HG03565 (cell line): ENCODE data around the gene CDH4.

Source experiments
- ATAC-seq: cut with Tn5 transposase; IDR thresholded peaks from one replicate; pipeline ENCODE4 v1.9.1; 2021; ENCODE audit warnings: mild to moderate bottlenecking, moderate library complexity; ENCODE audit not compliant: unreplicated experiment

The CDH4 gene

DNA sequence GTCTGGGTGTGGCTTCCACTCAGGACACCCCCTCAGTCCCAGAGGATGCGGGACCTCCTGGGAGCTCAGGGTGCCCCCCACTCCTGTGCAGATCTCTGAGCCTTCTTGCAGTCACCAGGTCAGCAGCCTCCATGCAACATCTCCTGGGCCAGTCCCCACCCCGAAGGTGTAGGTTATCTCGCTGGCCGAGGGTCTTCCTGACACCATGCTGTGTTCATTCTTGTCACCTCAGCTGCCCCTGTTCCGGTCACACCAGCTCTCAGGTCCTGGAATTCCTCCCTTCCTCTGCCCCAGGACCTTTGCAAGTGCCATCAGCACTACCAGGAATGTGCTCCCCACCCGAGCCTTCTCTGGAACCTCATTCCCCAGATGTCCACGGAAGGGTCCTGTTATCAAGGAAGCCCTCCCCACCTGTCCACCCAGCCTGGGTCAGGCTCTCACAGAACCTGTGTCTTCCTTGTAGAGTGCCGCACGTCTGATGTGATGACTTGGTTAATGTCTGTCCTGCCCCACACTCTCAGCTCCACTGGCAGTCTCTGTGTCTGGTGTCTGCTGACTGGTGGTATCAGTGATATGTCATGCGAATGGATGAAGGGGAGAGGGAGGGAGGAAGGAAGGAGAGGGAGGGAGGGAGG lies 484.1 kb downstream of the CDH4 start:
- no peak for ATAC-seq

DNA sequence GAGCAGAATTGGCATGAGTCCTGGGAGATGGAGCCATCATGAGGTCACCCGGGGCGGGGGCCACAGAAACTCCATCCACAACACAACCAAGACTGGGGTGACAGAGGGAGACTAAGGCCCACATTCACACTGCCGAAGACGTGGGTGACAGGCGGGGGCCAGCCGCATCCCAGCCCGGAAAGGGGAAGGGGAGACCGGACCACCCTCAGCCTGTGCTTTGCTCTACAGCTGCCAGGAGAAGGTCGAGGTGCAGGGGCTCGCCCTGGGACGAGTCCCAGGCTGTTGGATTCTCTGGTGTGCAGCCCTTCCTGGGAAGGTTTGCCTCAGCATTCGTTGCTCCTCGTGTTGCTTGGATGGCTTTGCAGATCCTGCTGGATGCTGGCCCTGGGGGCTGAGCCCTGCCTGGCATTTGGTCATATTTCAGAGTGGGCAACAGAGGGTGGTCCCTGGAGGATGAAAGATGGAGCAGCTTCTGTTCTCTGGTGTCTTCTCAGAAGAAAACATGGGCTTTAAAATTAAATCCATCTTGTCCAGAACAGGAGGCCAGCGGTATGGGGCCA lies 484.8 kb downstream of the CDH4 start:
- ATAC-seq = no peak

DNA sequence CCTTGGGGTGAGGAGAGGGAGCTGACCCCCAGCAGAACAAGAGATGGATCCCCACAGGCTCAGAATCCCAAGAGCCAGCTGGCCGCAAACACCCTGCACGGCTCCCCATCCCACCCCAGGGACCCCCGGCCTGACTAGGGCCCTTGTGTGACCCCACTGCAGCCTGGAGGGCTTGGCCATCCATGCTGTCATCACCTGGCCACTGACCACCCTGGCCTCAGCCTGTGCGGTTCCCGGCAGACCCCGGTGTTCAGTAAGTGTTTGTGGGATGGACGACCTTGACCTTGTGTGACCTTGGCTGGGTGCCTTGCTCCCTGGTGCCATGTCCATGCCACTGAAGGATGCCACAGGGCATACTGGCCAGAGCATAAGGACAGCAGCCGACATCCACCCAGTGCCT lies 485.3 kb downstream of the CDH4 start:
- no peak for ATAC-seq

DNA sequence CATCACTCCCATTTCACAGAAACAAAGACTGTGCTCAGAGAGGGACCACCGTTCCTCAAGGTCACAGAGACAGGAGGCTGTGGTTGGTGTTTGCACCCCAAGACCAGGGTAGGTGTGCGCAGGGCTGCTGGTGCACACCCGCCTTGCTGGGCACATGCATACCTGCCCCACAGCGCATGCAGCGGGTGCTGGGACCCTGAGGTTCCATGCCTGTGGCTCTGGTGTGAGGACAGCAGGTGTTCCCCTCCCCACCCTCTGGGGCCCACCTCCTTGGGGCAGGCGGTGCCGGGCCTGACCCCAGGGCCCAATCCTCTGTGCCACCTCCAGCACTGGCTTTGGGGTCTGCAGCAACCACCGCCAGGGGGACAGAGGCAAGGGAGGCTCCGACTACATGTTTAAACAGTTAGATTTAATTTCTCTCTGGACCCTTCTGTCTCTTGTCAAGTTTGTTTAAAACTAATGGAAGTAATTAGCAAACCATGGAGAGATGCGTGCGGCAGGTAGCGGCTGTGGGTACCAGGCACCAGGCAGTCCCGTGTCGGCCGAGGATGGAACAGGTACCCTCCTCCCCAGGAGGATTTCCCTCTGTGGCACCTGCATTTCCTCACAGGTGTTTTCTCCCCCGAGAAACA lies 485.9 kb downstream of the CDH4 start:
- no peak for ATAC-seq

DNA sequence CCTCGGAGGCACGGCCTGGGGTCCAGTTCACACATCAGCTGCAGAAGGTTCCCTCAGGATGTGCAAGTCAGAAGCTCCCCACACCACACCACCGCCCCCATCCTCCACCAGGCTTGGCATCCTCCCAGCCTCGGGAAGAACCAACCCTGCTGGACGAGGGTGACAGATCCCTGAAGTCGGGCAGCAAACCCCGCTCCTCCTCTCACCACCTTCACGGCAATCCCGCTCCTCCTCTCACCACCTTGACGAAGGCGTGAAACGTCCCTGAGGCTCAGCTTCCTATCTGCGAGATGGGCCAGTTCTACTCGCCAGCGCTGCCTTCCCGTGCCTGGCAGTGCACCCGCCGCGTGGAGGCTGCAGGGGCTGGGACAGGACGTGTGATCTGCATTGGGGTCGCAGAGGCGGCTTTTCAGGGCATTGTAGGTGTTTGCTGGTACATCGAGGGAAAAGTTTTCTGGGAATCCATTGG lies 486.6 kb downstream of the CDH4 start:
- ATAC-seq = no peak

DNA sequence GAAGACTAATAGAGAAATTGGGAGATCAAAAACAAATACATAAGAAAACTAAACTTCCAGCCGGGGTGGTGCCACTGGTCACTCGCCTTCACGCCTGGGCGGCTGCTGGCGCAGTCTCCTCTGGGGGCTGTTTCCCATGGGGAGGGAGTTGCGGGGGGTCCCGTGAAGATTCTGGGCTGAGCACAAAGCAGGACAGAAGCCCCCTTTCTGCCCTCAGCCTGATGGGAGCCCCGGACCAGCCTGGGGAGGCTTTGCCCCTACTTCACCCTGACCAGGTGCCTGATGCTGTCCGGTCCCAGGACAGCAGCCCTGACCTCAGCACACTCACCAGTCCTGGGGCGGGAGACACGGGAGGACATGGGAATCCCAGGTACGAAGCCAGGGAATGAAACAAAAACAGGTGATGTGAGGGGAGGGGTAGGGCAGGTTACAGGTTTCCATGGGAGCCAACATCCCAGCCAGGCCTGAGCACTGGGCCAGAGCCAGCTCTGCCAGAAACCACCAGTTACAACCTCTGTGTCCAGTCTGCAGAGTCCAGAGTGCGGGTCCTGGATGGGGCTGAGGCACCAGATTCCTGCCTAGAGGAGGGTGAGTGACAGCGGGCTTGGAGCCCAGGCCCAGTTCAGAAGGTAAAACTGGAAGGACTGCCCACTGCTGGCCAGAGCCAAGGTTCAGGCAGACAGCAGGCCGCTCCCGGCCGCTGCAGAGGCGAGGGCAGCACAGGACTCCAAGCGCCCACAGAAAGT lies 487.2 kb downstream of the CDH4 start:
- no peak for ATAC-seq

DNA sequence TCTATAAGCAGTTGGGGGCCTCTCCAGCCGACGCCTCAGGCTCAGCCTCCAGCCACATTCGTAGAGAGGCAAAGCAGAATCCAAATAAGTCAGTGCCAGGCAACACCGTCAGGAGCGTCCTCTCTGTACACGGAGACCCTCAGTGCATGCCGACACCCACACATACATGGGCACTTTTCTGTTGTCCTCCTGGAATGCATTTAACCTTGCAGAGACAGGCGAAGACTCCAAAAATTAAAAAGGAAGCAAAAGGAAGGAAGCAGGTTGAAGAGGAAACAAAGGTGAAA lies 487.7 kb downstream of the CDH4 start:
- ATAC-seq = no peak

DNA sequence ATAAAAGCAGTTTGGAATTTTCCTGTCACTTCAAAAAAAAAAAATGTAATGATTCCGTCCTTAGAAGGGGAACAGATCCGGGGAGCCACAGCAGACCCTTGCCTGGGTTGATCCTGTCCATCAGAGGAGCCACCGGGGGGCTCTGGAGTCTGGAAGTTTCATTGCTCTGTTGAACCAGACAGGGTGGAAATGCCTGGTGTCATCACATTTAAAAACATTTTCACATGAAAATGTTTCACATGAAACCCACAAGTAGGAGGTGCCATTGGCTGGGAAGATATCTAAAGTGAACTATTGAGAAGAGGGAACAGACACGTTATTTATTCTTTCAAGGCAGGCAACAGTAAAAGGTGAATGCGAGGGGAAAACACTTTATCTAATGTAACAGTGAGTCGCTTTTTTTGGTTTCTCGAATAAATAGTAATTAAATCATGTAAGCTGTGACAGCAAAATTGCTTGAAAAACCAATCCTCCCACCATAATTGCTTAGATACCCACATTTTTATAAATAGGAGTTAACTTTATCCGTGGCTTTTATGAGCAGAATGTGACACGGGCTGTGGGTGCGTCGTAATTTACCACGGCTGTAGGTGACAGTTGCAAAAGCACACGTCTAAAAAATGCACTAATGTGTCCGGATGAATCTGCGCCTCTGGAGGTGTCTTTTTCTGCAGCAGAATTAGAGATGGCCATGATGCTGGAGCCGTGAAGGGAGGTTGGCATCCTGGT lies 490.2 kb downstream of the CDH4 start:
- ATAC-seq = no peak

DNA sequence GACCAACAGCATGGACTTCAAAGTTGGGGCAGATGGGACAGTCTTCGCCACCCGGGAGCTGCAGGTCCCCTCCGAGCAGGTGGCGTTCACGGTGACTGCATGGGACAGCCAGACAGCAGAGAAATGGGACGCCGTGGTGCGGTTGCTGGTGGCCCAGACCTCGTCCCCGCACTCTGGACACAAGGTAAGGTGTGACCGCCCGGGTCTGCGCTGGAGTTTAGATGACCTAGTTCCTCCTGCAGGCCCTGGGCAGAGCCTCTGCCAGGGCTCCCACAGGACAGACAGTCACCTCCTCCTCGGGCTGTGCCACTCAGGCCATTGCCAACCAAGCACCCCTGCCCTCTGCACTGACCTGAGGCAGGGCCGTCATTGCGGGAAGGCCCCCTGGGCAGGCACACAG lies 491.5 kb downstream of the CDH4 start:
- ATAC-seq = no peak

DNA sequence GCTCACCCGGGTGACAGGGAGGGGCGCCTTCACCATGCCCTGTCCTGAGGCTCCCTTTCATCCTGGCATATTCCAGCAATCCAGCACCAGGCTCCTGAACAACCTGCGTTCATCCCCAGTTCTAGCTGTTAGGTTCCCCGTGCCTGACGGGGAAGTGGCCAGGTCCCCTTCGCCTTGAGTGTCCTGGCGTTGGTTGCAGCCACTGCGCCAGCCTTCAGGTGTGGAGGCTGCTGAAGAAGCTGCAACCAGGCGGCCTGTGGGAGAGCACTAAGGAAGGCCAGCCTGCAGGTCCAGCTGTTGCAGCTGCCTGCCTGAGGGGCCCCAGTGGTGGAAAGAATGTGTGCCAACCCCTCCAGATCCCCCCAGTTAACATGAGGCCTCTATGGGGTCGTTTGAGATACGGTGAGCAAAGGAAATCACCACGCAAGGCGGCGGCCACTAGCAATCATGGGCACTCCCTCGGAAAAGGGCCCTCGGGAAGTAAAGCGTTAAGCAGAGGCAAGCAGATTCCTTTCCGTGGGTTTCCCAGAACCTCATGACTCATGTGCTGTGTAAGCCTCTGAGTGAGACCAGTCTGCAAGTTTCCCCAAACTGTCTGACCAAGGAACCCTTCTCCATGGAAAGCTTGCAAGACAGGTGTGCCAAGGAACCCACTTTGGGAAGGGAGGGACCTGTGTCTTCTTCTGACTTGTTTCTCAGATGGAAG lies 492.8 kb downstream of the CDH4 start:
- ATAC-seq = no peak

DNA sequence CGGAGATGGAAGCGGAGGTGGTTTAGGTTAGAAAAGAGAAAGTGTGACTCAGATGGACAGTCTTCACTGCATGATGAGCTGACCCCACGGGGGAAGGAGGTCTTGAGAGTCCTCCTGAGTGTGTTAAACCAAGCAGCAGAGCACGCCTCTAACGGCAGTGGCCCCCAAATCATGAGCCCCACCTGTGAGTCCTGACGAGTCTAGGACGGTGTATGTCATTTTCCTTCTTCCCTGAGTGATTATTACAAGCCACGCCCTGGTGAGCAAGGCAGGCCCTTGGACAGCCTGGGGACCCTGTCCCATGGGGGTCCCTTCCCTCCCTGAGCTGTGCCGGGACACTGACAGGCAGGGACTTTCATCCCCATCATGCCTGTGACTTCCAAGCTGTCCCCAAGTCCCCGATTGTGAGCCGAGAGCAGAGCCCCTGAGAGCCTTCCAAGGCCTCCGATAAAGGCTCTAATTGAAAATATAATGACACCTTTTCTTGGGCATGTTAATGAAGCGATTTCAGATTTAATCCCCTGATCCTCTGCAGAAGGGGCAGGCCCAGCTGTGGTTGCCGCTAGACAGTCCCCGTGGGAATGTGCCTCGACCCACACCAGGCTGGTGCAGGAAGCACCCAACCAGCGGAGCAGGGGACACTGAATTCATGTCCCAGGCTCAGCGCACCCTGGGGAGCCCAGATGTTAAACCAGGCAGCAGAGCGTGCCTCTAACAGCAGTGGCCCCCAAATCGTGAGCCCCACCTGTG lies 493.5 kb downstream of the CDH4 start:
- no peak for ATAC-seq

DNA sequence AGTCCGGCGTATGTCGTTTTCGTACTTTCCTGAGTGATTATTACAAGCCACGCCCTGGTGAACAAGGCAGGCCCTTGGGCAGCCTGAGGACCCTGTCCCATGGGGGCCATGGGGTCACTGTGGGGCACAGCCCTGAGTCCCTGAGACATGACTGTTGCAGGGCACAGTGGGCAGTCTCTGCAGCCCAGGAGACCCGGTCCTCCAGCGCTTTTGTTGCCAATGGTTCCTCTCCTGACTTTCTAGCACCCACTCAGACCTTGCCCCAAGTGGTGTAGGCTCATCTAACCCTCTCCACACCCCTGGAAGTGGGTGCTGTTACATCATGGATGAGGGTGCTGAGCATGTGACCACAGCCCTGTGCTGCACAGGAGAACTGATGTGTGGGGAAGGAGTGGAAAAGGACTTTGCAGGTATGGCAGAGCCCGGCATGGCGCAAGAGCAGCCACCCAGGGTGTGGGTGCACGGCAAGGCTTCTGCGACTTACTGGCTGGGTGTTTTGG lies 494.1 kb downstream of the CDH4 start:
- no peak for ATAC-seq

DNA sequence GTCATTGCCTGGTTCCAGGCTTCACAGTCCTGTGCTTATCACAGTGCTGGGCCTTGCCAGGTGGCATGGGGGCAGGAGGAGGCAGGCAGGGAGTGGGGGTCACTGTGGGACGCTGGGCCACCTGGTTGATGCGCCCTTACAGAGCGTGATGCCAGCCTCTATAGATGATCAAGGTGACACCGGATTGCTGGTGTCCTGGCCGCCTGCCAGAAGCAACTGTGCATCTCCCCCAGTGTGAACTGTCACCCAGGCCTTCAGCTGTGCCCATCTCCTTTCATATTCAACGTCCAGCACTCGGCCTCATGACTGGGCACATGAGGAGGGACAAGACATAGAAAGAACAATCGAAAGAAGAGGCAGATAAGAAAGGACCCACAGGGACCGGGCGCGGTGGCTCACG lies 494.7 kb downstream of the CDH4 start:
- no peak for ATAC-seq

DNA sequence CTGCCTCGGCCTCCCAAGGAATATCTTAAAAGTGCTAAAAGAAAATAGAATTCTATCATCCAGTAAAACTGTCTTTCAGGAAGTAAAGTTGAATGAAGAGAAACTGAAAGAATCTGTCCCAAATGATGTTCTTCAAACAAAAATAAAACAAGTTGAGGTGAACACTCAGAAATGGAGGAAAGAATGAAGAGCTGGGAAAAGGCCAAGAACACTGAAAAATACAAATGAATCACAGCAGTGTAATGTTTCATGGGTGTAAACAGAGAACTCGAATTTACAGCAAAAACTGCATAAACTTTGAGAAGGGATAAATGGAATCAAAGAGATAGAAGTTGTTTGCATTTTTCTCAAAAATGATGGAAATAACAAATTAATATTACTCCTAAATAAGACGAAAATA lies 496.3 kb downstream of the CDH4 start:
- ATAC-seq = no peak

DNA sequence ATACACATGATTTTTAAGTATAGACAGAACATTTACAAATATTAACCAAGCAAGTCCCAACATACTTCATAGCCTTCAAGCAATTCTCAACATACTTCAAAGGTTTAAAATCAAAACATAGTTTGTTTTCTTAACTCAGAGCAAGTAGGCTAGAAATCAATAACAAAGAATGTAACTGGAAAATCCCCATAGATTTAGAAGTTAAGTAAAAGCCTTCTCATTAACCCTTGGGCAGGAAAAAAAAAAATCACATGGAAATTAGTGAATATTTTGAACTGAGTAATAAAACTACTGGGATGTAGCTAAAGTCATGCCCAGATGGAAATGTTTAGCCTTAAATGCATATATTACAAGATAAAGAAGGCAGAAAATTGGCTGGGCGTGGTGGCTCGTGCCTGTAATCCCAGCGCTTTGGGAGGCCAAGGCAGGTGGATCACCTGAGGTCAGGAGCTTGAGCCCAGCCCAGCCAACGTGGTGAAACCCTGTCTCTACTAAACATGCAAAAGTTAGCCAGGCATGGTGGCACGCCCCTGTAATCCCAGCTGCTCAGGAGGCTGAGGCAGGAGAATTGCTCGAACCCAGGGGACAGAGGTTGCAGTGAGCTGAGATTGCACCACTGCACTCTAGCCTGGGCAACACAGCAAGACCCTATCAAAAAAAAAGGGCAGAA lies 497.5 kb downstream of the CDH4 start:
- no peak for ATAC-seq

DNA sequence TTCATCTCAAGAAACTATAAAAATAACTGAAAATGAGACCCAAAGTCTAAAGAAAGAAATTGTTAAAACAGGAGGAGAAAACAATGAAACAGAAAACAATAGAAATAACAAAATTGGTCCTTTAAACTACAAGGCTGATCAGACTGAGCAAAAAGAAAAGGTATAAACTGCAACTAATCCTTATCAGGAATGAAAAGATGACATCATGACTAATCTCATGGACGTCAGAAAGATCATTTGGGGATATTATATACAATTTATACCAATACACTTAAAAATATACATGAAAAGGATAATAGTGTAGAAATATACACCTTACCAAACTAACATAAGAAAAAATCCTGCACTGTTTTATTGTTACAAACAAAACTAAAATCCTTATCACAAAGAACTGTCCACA lies 498.0 kb downstream of the CDH4 start:
- ATAC-seq = no peak

DNA sequence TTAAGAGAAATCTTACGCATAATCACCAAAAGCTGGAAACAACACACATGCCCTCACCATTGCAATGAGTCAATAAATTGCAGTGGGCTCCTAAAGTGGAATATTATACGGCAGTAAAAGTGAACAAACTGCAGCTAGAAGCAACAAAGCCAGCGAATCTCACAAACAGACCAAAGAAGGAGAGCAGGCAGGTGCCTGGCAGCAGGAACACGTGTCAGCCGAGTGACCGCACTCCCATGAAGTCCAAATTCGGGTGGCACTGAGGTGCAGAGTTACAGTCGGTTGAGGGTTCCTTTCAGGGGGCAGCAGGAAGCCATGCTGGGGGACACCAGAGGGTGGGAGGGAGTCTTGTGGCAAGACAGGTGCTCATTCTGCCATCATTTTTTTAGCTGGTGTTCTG lies 500.5 kb downstream of the CDH4 start:
- ATAC-seq = no peak

DNA sequence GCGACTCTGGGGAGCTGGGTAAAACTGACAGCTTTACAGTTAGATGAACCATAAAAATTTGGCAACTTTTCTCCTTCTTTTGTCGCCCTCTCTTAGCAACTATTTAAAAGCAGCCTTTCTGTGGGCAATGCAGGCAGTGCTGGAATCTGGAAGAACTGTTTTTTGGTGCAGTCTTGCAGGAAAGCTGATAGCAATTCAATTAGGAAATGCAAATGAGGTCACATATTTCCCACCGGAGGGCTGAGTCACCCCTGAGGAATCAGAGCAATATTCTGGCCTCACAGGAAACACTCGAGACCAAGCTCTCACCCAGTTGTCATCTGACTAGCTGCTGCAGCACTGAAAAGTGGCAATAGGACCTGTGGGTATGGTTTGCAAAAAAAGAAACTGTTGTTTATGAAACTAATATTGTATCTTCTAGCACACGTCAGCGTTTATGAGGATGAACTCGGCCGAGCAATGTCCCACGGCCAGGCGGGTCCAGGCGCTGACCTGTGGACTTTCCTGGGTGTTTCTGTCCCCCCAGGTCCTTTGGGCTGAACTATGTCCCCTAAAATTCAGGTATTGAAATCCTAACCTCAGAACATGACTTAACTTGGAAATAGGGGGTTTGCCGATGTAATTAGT lies 501.4 kb downstream of the CDH4 start:
- ATAC-seq = no peak
